NCI-H2227 treated with DMSO at 0.1 percent for 48 hours (cell line): ENCODE data around the gene PTOV1.

Source experiments
- DNase-seq: peaks from one replicate; lab custom pipeline; 2025; lab: John Stamatoyannopoulos, UW

The PTOV1 gene

GRCh38 chr19:49850487-49851342, at the start of gene PTOV1:
Gene PTOV1, plus strand, starts transcription at chr19:49851159.
- DNase-seq, result peak; percentile 76

- DNase-seq, result no peak
Observed at GRCh38 chr19:49801401-49801888, 49.5 kb upstream of the PTOV1 start.

- DNase-seq, result peak; percentile 63
Observed at GRCh38 chr19:49801966-49802661, 48.8 kb upstream of the PTOV1 start.

GRCh38 chr19:49802836-49803528, 48.0 kb upstream of the PTOV1 start:
- DNase-seq, result no peak

- no peak for DNase-seq
Observed at GRCh38 chr19:49803529-49803856, 47.5 kb upstream of the PTOV1 start.

- no peak for DNase-seq
Observed at GRCh38 chr19:49805822-49806619, 44.9 kb upstream of the PTOV1 start.

GRCh38 chr19:49806620-49806959, 44.4 kb upstream of the PTOV1 start:
- DNase-seq, result no peak

GRCh38 chr19:49807058-49807903, 43.7 kb upstream of the PTOV1 start:
- DNase-seq, result no peak

- DNase-seq, result no peak
Observed at GRCh38 chr19:49807904-49808675, 42.9 kb upstream of the PTOV1 start.

- no peak for DNase-seq
Observed at GRCh38 chr19:49808711-49809159, 42.2 kb upstream of the PTOV1 start.

GRCh38 chr19:49809160-49809940, 41.6 kb upstream of the PTOV1 start:
- DNase-seq, result no peak

GRCh38 chr19:49809941-49810389, 41.0 kb upstream of the PTOV1 start:
- peak; percentile 6 for DNase-seq

GRCh38 chr19:49811328-49811727, 39.6 kb upstream of the PTOV1 start:
- no peak for DNase-seq

GRCh38 chr19:49812452-49812996, 38.4 kb upstream of the PTOV1 start:
- DNase-seq, result no peak

- peak; percentile 96 for DNase-seq
Observed at GRCh38 chr19:49812997-49813861, 37.7 kb upstream of the PTOV1 start, which contains the start of gene FUZ. Gene FUZ, minus strand, starts transcription at chr19:49813292. Its CDS starts 186 bp downstream, at chr19:49813106.

GRCh38 chr19:49814010-49814409, 36.9 kb upstream of the PTOV1 start:
- DNase-seq, result no peak

GRCh38 chr19:49816590-49816989, 34.4 kb upstream of the PTOV1 start:
- DNase-seq, result no peak
